GM18505 (cell line): ENCODE data around the gene ABTB2.

Experiments
- ATAC-seq: cut with Tn5 transposase; IDR thresholded peaks from one replicate; pipeline ENCODE4 v1.9.1; 2021; ENCODE audit not compliant: unreplicated experiment
- POLR2A ChIP-seq: IDR thresholded peaks from 4 replicates; pipeline ENCODE4 v1.6.1; 2011; ENCODE audit warnings: borderline replicate concordance; ENCODE audit not compliant: insufficient read depth, insufficient read length; ENCODE audit errors: extremely low read depth

ABTB2 gene

DNA sequence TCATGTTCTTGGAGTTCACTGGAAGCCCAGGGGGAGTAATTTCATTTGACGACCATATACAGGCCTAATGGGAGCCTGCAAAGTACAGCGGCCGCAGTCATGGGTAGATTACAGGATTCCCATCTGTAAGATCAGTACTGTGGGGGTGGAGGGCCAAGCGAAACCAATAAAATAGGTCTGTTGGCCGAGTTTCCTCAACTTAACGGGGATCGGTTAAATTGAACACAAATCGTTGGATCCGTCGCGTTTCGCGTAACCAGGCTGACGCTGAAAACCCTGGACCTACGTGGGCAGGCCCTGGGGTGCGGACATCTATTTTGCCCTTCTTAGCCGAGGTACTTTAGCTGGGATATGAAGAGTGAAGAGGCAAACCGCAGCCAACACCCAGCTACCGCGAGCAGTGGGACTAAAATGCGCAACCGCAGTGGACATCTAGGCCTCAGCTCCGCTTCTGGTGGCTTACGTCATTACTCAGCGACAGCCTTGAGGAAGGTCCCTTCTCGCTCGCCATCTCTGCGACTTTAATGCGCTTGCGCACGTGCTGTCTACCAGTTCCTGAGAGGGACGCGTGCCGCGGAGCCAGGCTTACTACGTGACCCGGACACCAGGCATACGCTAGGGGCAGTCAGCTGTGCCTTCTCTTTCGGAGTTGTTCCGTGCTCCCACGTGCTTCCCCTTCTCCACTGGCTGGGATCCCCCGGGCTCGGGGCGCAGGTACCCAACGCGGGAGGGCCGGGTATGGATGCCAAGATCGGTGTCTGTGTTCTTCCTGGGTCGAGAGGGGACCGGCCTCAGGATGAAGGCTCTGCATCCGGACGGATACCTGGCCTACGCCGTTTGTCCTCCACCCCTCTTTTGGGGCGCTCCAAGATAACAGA, 252.5 kb downstream of the ABTB2 start, which contains the start of gene NAT10:
Gene NAT10, plus strand, starts transcription at position 551 of the 878 bp plus-strand sequence. CDS start 2,597 bp downstream, outside the sequence.
- peak; percentile 88 for ATAC-seq
- TF ChIP-seq POLR2A: peak; percentile 94

DNA sequence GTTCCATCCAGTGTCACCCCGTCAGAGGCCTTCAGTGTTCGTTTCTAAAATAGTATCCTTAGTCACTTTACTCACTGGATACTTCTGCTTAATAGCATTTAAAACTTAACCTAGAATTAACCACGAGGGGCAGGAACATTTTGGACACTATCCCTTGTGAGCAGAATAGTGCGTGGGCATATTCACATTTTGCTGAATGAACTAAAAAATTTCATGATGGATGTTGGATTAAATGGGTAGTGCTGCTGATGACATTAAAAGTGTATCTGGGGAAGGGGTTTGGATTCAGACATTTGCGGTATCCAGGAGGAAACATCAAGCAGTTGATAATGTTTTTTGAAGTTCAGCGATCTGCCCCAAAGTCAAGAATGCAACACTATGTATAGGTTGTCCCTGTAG, 253.1 kb downstream of the ABTB2 start:
- no peak for ATAC-seq
- no peak for TF ChIP-seq POLR2A
